Measurements from ENCODE around the gene PCBP4. TPM values are rescaled to one million over a fixed set of nuclear protein-coding genes. Genes with fewer than 3 reads are reported as not detected.

Gene PCBP4
- total RNA-seq, 1 donor from 2014 or later = 37.1 TPM

- intact Hi-C loops (cut with DNase I) = no loop called here
- Histone ChIP-seq H3K4me3 (no peak overlapping the region), H3K9me3 (no peaks in the 10 kb centered on the region), H3K27me3 (no peaks in the 10 kb centered on the region), H3K36me3 (peaks cover 4% of the 10 kb centered on the region), H3K4me1 (peaks cover 29% of the 10 kb centered on the region), H3K27ac (peak overlapping the region; percentile 97)
- no peak for TF ChIP-seq CTCF (IDR thresholded peaks at IDR 0.05)
- ATAC-seq (no peak), DNase-seq (peak; percentile 63)
These were observed 23.5 kb downstream of the PCBP4 start for GRCh38 chr3:51943451-51944391.

GRCh38 chr3:51942603-51943450, 24.4 kb downstream of the PCBP4 start:
- intact Hi-C loops (cut with DNase I) = no loop called here
- ATAC-seq = peak; percentile 51

DNA sequence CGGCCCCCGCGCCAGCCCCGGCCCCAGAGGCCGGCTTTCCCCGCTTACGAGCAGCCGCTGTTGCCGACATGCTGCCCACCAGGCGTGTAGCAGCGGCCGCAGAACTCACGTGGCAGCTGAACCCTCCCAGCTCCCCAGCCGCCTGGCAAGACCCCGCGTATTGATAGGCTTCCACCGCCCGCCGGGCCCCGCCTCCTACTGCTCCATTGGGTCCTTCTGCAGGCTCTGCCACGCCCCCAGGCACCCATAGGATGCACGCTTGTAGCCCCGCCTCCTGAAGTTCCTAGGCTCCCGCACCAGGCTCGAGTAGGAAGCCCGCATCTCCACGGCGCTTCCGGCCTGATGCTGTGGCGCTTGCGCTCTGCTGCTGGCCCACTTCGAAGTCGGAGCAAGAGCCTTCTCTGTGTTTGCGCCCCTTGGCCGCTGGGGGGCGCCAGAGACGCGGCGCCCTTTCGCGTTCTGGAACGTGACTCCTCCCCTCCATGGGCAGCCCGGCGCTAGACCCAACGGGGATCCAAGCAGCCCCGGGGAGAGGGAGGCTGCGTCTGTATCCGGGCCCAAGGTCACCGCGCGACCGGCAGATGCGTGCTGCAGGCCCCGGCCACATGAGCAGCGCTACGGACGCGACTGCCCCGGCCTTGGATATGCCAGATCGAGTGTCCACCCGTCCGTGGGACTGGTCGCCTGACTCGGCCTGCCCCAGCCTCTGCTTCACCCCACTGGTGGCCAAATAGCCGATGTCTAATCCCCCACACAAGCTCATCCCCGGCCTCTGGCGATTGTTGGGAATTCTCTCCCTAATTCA, 25.3 kb downstream of the PCBP4 start, which contains the start of the genes PARP3 and RRP9:
Gene PARP3 (plus strand): TSS at position 566 of the 805 bp plus-strand sequence. CDS start 993 bp downstream, outside the sequence.
Gene RRP9 (minus strand): TSS at position 107 of the 805 bp plus-strand sequence. CDS start 37 bp downstream, at position 70.
- peak within 1 kb of the TSS; percentile 67 for H3K4me3 ChIP-seq
- no peaks in the 10 kb centered on the region for H3K9me3 ChIP-seq
- peak within 1 kb of the TSS; percentile 97 for H3K27ac ChIP-seq
- DNase-seq (peak; percentile 100), ATAC-seq (peak; percentile 94)
- intact Hi-C loops (cut with DNase I) = no loop called here
- peaks cover 20% of the 10 kb centered on the region for H3K36me3 ChIP-seq
- peak; percentile 99 for TF ChIP-seq CTCF (IDR thresholded peaks at IDR 0.05)
- peaks cover 29% of the 10 kb centered on the region for H3K4me1 ChIP-seq
- no peaks in the 10 kb centered on the region for H3K27me3 ChIP-seq

More at GRCh38 chr3:51942603-51943450, 24.4 kb downstream of the PCBP4 start:
- Histone ChIP-seq H3K36me3 (peaks cover 12% of the 10 kb centered on the region), H3K27me3 (no peaks in the 10 kb centered on the region), H3K9me3 (no peaks in the 10 kb centered on the region), H3K4me3 (peak overlapping the region; percentile 67), H3K4me1 (peaks cover 29% of the 10 kb centered on the region), H3K27ac (peak overlapping the region; percentile 97)
- TF ChIP-seq CTCF (IDR thresholded peaks at IDR 0.05) = no peak
- DNase-seq = peak; percentile 84

DNA sequence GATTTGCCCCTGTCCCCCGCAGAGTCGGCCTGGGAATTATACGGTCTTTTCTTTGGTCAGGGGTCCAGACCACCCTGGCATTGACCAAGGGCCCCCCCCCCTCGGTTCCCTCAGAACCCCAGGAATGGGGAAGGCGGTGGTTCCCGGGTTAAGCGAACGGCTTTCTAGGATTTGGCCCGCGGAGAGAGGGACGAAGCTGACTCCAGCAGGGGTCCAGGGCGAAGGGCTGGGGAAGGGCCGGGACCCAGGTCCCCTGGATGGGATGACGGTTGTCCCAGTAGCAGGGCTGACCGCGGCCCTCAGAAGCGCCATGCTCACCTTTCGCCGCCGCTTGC, 25.8 kb downstream of the PCBP4 start:
- TF ChIP-seq CTCF (IDR thresholded peaks at IDR 0.05) = no peak

More for the DNA sequence above, 25.8 kb downstream of the PCBP4 start:
- Histone ChIP-seq H3K36me3 (peaks cover 26% of the 10 kb centered on the region), H3K4me3 (peak overlapping the region; percentile 64), H3K9me3 (no peaks in the 10 kb centered on the region), H3K4me1 (peaks cover 29% of the 10 kb centered on the region), H3K27ac (peak overlapping the region; percentile 67), H3K27me3 (no peaks in the 10 kb centered on the region)
- intact Hi-C loops (cut with DNase I) = no loop called here
- ATAC-seq = no peak
- no peak for DNase-seq
